Pancreas (tissue), 10 donors: ENCODE data around the gene TOMM34. TPM values are rescaled to one million over a fixed set of nuclear protein-coding genes. Genes with fewer than 3 reads are reported as not detected.

Source experiments
- ATAC-seq, 4 donors: fragments of 200-7000 bp; cut with Tn5 transposase; one replicate each; pipeline versions ENCODE4 v1.8.0 to v1.9.1; 2020; ENCODE audit warnings: mild to moderate bottlenecking in 4 of 4, moderate library complexity in 4 of 4
- DNase-seq, 6 donors: peaks; one replicate each; pipeline ENCODE4 v3.0.0-alpha.2; 2020
- FAIRE-seq: peaks from 2 replicates; lab custom pipeline; 2012; peaks lifted over from hg19 to GRCh38; lab: Jason Lieb, UNC
- H3K27ac ChIP-seq, 4 donors: fragments of 200-600 bp; sonication (generic); 1 replicate in 3 of 4; 2 replicates in 1 of 4; pipeline versions ENCODE4 v1.5.0 to v1.8.0; 2020
- H3K27me3 ChIP-seq, 4 donors: fragments of 200-600 bp; one replicate each; pipeline ENCODE4 v1.8.0; 2021
- H3K36me3 ChIP-seq, 3 donors: fragments of 200-600 bp; sonication (generic) in 1 of 3; one replicate each; pipeline versions ENCODE4 v1.5.0 to v1.8.0; 2020 to 2021
- H3K4me1 ChIP-seq, 3 donors: fragments of 200-600 bp; one replicate each; pipeline ENCODE4 v1.8.0; 2021
- H3K4me3 ChIP-seq, 4 donors: fragments of 200-600 bp; sonication (generic) in 2 of 4; one replicate each; pipeline versions ENCODE4 v1.5.0 to v1.8.0; 2020 to 2021
- H3K9me3 ChIP-seq, 4 donors: fragments of 200-600 bp; one replicate each; pipeline ENCODE4 v1.8.0; 2021
- CTCF ChIP-seq, 4 donors: fragments of 200-600 bp; sonication (generic) in 3 of 4; IDR thresholded peaks; one replicate each; pipeline versions ENCODE4 v1.5.0 to v1.8.0; 2021; ENCODE audit warnings: antibody characterized with exemption in 4 of 4
- WGBS, 2 donors: extraction: QIAGEN DNeasy Blood & Tissue Kit; methylation state at CpG; one replicate each; pipeline ENCODE4 v1.1.7; 2013; 5-methylcytosine and 5-hydroxymethylcytosine counted together
- intact Hi-C, 3 donors: fragments of 100-400 bp; cut with DNase I; formaldehyde crosslinking; loops; one replicate each; pipeline versions ENCODE4 v1.11.1 to v1.14.2; 2022
- polyA plus RNA-seq, 2 donors: library from polyadenylated mRNA; stranded (reverse); fragments of 200-250 nt; gene quantifications; one replicate each; pipeline ENCODE4 v1.2.3, GENCODE V29; 2013
- total RNA-seq, 6 donors: library from RNA; stranded (reverse); fragmentation: NEBNext Ultra II Directional in 4 of 6; extraction: Animal tissue kit (Norgen Biotek cat#: 25700) in 4 of 6; gene quantifications; one replicate each; pipeline versions ENCODE4 v1.2.1 to v1.2.4, GENCODE V29; 2021 to 2023
- donor health status: healthy with polysubstance abuse.
- donor health status: DM: no; HTN: no; CAD: no; lungs with moderate emphysema.
- donor health status: DM: no; HTN: no; CAD: no.
- donor health status: control.
- donor health status: control.
- donor health status: Bipolar disorder and iron deficiency.
- donor health status: DM: yes; HTN: yes; CAD: no.
- donor health status: DM: no; HTN: no; CAD: no.
- donor health status: DM: no; HTN: no; CAD: no.
- donor health status: DM: yes; HTN: yes; CAD: no.

The TOMM34 gene
- total and polyA plus RNA-seq, 8 donors = 4.9 to 18.6 (median 7.4) TPM

DNA sequence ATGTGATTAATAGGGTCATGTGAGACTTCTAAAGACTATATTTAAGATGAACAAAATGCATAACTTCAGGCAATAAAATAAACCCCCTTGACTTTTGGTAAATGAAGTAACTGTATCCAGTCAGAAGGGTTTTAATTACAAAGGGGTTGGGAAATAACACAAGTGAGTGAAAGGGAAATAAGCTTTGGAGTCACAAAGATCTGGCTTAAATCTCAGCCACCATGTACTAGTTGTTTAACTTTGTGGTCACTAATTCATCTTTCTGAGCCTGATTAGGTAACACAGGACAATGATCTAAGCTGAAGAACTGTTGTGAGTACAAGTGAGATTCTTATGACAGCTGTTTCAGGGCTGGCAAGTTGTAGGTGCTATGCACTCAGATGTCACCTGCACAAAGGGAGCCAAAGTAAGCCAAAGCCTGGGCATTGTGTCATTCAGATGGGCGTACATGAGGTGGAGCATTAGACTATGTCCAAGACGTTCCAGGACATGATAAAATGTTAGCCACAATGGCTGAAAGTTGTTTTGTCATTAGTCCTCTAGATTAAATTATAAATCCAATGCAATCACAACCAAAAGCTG is 13.8 kb downstream of the TOMM34 start:
- DNase-seq = no peak
- no peak for ATAC-seq
- no peak for FAIRE-seq
- peak overlapping the region in 1 of 4 donors; percentile 47 for H3K27ac ChIP-seq
- H3K36me3 ChIP-seq = peaks cover 0 to 64% (median 14%) of the 10 kb centered on the region in 3 donors
- no peaks in the 10 kb centered on the region for H3K4me1 ChIP-seq
- H3K27me3 ChIP-seq = no peaks in the 10 kb centered on the region
- WGBS, 2 donors = 66 to 70% methylated on average over 2 of the region's 2 CpGs
- no peaks in the 10 kb centered on the region for H3K9me3 ChIP-seq
- intact Hi-C loops = no loop called here
- no peak for TF ChIP-seq CTCF (IDR thresholded peaks at IDR 0.05)
- no peak overlapping the region for H3K4me3 ChIP-seq

DNA sequence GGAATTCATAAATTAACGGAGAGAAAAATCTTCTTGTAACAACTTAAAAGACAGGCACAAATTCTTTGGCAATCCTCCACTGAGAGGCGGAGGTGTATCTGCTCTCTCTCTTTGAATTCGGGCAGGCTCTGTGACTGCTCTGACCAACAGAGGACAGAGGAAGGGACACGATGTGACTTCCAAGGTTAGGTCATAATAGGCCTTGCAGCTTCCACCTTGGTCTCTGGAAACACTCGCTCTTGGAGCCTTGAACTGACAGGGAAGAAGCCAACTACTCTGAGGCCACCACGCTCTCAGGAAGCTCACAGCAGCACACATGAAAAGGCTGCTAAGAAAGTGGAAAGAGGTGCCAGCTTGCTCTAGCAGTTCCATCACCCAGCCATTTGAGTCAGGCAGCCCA is 14.9 kb downstream of the TOMM34 start:
- peaks cover 0 to 62% (median 9%) of the 10 kb centered on the region in 3 donors for H3K36me3 ChIP-seq

GRCh38 chr20:44943828-44944227 is 16.4 kb downstream of the TOMM34 start:
- Histone ChIP-seq H3K9me3 (no peaks in the 10 kb centered on the region), H3K36me3 (peaks cover 0 to 56% (median 9%) of the 10 kb centered on the region in 3 donors), H3K27me3 (no peaks in the 10 kb centered on the region), H3K4me1 (no peaks in the 10 kb centered on the region), H3K27ac (no peak overlapping the region), H3K4me3 (no peak overlapping the region)
- intact Hi-C loops = no loop called here
- ATAC-seq (no peak), FAIRE-seq (no peak), DNase-seq (no peak)
- no peak for TF ChIP-seq CTCF (IDR thresholded peaks at IDR 0.05)
- 82 to 84% methylated on average over 4 of the region's 4 CpGs for WGBS, 2 donors

More for the DNA sequence above, 14.9 kb downstream of the TOMM34 start:
- intact Hi-C loops = no loop called here
- ATAC-seq = no peak
- Histone ChIP-seq H3K27ac (no peak overlapping the region), H3K9me3 (no peaks in the 10 kb centered on the region), H3K4me1 (no peaks in the 10 kb centered on the region), H3K27me3 (no peaks in the 10 kb centered on the region), H3K4me3 (no peak overlapping the region)
- TF ChIP-seq CTCF (IDR thresholded peaks at IDR 0.05) = no peak
- DNase-seq = no peak
- 83 to 84% methylated on average over 6 of the region's 6 CpGs for whole genome bisulfite sequencing, 2 donors
- no peak for FAIRE-seq

DNA sequence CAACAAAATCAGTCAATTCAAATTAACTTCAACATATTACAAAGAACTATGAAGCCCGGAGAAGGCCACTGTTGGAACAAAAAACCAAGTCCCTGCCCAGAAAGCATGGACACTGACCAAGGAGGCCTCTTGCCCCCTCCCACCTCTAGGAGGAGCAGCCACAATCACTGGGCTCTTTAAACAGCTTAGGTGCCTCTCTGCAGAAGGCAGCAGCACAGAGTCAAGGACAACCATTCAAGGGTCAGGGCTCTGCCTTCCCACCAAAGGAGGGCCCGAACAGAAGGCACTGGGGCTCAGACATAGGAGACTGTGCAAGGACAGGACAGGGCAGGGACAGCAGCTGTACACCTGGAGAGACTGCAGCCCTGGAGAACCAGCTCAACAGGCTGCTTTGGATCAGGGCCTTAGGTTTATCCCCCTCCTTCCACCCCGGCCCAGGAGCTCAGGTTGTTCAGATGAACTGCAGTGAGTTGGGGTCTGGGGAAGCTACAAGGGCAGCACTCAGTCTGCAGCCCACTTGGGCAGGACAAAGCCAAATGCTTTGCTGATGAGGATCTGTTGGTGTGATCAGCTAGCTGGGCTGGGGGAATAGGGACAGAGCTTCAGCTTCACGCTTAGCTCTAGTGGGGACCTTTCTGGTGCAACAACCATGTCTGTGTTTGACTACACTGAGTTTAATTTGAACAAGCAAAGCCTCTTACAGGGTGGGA is 17.8 kb downstream of the TOMM34 start:
- H3K4me3 ChIP-seq = no peak overlapping the region
- whole genome bisulfite sequencing, 2 donors = 84 to 88% methylated on average over 4 of the region's 4 CpGs
- no peaks in the 10 kb centered on the region for H3K27me3 ChIP-seq
- no peaks in the 10 kb centered on the region for H3K9me3 ChIP-seq
- intact Hi-C loops = no loop called here
- no peak for ATAC-seq
- peaks cover 0 to 49% (median 9%) of the 10 kb centered on the region in 3 donors for H3K36me3 ChIP-seq
- no peak for FAIRE-seq
- no peak for TF ChIP-seq CTCF (IDR thresholded peaks at IDR 0.05)
- no peaks in the 10 kb centered on the region for H3K4me1 ChIP-seq
- no peak for DNase-seq
- H3K27ac ChIP-seq = no peak overlapping the region
